T-helper 1 cell (primary cell): ENCODE measurements around the gene PRRX2.
"Not testable (repeated sequence)": the region's sequence is repeated elsewhere in the genome, so short reads cannot be mapped to it uniquely, and the experiment has no call there.

Experiments
- DNase-seq, 5 donors: peaks; one replicate each; pipeline ENCODE4 v3.0.0-alpha.2; 2012 to 2020

PRRX2 gene

GRCh38 chr9:129761901-129762369 lies 96.5 kb downstream of the PRRX2 start:
- no peak for DNase-seq

GRCh38 chr9:129762370-129762984 lies 97.0 kb downstream of the PRRX2 start:
- DNase-seq = not testable (repeated sequence)

- no peak for DNase-seq
Measured at GRCh38 chr9:129762985-129763926, 97.8 kb downstream of the PRRX2 start.

GRCh38 chr9:129765764-129766317 lies 100.4 kb downstream of the PRRX2 start:
- no peak for DNase-seq

DNA sequence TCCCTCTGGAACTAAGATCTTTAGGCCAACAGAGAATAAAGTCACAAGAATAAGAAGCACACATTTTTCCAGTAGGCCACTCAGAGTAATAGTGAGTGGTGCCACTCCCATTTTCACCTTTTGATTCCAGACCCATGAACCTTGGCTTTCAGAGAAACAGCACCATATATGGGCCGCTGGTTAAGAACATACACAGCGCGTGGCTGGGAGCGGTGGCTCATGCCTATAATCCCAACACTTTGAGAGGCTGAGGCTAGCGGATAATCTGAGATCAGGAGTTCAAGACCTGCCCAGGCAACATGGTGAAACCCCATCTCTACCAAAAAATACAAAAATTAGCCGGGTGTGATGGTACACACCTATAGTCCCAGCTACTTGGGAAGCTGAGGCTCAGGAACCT lies 103.0 kb downstream of the PRRX2 start:
- no peak for DNase-seq

DNA sequence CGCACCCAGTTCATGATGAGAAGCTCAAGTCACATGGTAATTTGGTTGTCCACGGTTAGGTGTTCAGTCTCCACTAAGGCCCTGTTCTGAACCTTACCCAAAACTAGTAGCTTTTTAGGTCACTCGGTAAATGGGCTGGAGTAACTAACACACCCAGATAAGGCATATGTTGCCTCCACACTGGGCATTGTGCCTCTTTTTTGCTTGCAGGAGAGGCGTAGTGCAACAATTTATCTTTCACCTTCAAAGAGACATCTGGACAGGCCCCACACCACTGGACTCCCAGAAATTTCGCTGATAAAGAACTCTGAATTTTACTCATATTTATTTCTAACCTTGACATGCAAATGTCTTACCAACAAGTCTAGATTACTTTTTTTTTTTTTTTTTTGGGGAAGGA lies 104.2 kb downstream of the PRRX2 start:
- DNase-seq = no peak

DNA sequence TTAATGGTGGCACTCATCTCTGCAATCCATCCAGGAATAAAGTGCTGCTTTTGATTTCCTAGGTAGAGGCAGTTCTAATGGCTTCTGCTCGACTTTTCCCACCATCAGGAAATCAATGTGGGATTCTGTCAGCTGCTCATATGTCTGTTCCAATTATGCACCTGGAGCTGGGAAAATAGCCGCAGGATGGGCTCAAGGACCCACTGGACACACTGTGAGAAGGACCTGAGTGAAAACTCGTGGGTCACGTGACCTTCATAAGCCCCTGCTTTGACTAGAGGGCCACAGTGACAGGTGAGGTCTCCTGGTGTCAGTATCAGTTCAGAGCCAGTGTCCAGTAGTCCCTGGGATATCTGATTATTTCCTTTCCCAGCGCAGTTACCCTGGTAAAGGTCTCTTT lies 105.3 kb downstream of the PRRX2 start:
- DNase-seq = no peak
